NCI-H2227 treated with DMSO at 0.1 percent for 48 hours (cell line): Measurements from ENCODE around the gene GDPD5.
A peak's percentile ranks its signal among the peaks of the same experiment; 100 is the strongest.

Experiments used
- DNase-seq: peaks from one replicate; lab custom pipeline; 2025; lab: John Stamatoyannopoulos, UW

The GDPD5 gene

GRCh38 chr11:75536786-75537641, 11.3 kb upstream of the GDPD5 start:
- DNase-seq: no peak

- no peak for DNase-seq
Measured at GRCh38 chr11:75535071-75535470, 9.3 kb upstream of the GDPD5 start.

GRCh38 chr11:75534259-75535069, 8.7 kb upstream of the GDPD5 start:
- no peak for DNase-seq

- DNase-seq: no peak
Measured at GRCh38 chr11:75533896-75534258, 8.1 kb upstream of the GDPD5 start.

GRCh38 chr11:75532200-75533048, 6.7 kb upstream of the GDPD5 start:
- DNase-seq: peak; percentile 72

- no peak for DNase-seq
Measured at GRCh38 chr11:75531325-75531724, 5.6 kb upstream of the GDPD5 start.

GRCh38 chr11:75530577-75530976, 4.8 kb upstream of the GDPD5 start:
- no peak for DNase-seq

- no peak for DNase-seq
Measured at GRCh38 chr11:75527938-75528735, 2.4 kb upstream of the GDPD5 start.

- DNase-seq: no peak
Measured at GRCh38 chr11:75527130-75527529, 1.4 kb upstream of the GDPD5 start.

- DNase-seq: no peak
Measured at GRCh38 chr11:75526192-75526541, 426 bp upstream of the GDPD5 start.

GRCh38 chr11:75524665-75525432, 892 bp downstream of the GDPD5 start:
- no peak for DNase-seq

- no peak for DNase-seq
Measured at GRCh38 chr11:75523811-75524664, 1.7 kb downstream of the GDPD5 start.

- no peak for DNase-seq
Measured at GRCh38 chr11:75523189-75523588, 2.6 kb downstream of the GDPD5 start.

- no peak for DNase-seq
Measured at GRCh38 chr11:75522286-75523044, 3.3 kb downstream of the GDPD5 start.

- DNase-seq: no peak
Measured at GRCh38 chr11:75520688-75521087, 5.1 kb downstream of the GDPD5 start.

GRCh38 chr11:75518771-75519653, 6.7 kb downstream of the GDPD5 start:
- DNase-seq: no peak

- DNase-seq: no peak
Measured at GRCh38 chr11:75518204-75518549, 7.6 kb downstream of the GDPD5 start.

- DNase-seq: no peak
Measured at GRCh38 chr11:75516886-75517285, 8.9 kb downstream of the GDPD5 start.
